GM19395 (cell line): ENCODE results near the gene DPP10.

Source experiments
- ATAC-seq: cut with Tn5 transposase; IDR thresholded peaks from one replicate; pipeline ENCODE4 v1.9.1; 2021; ENCODE audit warnings: mild to moderate bottlenecking, moderate library complexity; ENCODE audit not compliant: unreplicated experiment

The DPP10 gene

DNA sequence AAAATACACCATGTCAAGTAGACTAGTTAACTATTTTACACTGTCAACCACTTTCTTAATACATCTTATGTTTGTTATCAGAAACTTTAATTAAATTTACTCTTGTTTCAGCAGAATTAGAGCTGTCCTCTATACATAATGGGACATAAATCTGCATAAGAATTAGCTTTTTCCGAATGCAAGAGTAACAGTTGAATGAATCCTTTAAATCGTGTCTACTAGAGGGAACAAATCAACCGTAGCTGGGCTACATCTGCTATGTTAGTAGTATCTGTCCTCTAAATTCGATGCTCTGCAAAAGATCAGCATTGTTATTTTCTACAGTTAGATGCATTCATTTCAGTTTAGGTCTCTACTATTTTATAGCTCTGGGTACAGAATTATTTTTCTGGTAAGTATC, 1090.6 kb downstream of the DPP10 start:
- no peak for ATAC-seq

- ATAC-seq = no peak
Measured at GRCh38 chr2:115541814-115542213, 1099.4 kb downstream of the DPP10 start.

DNA sequence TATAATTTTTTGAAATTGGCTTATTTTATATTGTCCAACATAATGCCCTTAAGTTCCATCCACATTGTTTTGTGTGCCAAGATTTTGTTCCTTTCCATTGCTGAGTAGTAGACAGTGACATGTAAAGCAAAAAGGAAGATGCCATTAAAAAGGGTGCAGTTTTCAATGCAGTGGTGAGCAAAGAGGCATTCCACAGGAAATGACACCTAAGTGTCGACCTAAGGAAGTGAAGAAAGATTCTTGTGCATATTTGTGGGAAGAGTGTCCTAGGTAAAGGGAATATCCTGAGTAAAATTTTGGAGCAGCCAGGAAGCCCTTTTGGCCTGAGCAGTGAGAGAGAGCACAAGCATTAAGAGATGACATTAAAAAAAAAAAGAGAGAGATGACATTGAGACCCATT, 1099.9 kb downstream of the DPP10 start:
- no peak for ATAC-seq

GRCh38 chr2:115543024-115543423, 1100.6 kb downstream of the DPP10 start:
- ATAC-seq = no peak

GRCh38 chr2:115543461-115543860, 1101.0 kb downstream of the DPP10 start:
- ATAC-seq = no peak

GRCh38 chr2:115549611-115550130, 1107.2 kb downstream of the DPP10 start:
- no peak for ATAC-seq

DNA sequence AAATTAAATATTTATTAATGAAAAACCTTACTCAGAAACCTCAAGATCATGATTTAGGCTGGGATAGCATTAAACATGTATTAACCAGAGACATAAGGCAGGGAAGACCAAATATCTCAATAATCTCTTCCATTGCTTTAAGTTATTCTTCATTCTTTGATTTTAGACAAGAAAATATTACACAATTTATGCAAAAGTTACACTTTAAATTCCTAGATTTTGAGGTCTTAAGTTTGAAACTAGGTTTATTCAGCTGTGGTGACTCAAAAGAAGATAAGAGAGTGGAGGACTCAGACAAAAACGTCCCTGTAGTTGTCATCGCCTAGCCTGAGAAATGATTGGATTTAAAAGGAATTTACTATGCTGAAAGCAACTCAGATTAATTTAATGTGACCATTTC, 1110.3 kb downstream of the DPP10 start:
- ATAC-seq = no peak

- no peak for ATAC-seq
Measured at GRCh38 chr2:115554153-115554552, 1111.7 kb downstream of the DPP10 start.

DNA sequence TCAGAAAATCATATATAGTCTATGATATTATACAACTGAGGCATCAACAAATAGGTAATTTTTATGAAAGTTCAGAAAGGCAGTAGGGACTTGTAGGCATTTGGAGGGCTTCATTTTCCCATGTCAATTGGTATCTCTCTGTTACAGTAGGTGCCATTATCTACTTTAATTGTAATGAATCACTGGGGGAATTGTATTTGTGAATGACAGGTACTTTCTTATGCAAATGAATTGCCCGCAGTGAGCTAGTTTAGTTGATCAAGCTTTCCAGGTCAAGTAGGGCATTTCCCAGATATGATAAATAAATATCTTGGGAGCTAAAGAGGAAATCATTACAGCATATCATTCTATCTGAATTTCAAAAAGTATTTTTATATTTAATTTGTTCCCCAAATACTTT, 1116.3 kb downstream of the DPP10 start:
- ATAC-seq = no peak

- ATAC-seq = no peak
Measured at GRCh38 chr2:115560666-115561065, 1118.2 kb downstream of the DPP10 start.

DNA sequence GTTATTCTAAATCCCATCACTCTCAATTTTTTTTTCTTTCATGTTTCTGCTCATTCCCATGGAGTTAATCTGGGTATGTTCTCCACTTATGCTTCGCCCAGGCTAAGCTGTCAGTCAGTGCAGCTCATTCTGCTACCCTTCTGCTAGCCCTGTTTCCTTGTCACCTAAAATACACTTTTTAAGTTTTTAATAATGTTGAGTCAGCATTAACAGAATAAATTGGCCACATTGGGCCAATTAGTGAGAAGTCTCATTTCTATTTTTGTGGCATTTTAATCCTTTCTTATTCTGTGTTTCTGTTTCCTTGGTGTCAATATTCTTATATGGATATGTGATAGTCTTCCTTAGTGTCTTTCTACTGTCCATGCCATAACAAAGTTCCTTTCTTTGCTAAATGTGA, 1126.2 kb downstream of the DPP10 start:
- ATAC-seq = no peak

- ATAC-seq = no peak
Measured at GRCh38 chr2:115569547-115569946, 1127.1 kb downstream of the DPP10 start.

GRCh38 chr2:115572746-115573145, 1130.3 kb downstream of the DPP10 start:
- no peak for ATAC-seq

- no peak for ATAC-seq
Measured at GRCh38 chr2:115573756-115574155, 1131.3 kb downstream of the DPP10 start.

DNA sequence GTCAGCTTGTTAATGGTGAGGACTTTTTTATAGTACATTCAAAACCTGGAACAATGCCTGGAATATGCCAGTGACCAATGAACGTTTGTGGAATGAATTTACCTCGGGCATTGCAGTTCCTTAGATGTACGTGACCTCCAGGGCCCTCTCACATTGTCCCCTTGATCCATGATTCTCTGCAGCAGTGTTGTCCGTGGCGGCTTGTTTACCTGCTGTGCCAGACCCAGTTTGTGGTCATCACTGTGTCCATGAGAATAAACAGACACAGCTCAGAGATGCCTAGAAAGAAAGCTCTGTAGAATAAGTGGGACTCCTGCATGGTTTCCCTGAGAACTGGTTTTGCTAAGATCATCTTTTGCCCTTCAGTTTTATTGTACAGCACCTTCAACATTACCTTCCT, 1132.2 kb downstream of the DPP10 start:
- no peak for ATAC-seq

DNA sequence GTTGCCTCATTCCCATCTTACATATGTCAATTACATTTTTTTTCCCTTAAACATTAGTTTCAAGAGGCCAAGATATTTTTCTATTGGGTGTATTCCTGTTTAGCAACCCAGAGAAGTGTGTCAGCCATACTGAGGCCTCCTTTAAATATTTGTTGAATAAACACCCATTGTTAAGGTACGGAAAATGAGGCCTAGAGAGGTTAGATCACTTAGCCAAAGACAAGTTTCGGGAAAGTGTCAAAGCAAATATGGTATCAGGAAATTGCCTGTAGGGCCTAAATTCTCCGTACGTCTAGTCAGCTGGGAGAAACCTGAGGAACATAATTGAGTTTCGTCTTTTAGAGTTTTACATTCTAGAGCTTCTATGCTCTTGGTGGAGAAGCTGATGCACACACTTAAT, 1138.3 kb downstream of the DPP10 start:
- no peak for ATAC-seq

DNA sequence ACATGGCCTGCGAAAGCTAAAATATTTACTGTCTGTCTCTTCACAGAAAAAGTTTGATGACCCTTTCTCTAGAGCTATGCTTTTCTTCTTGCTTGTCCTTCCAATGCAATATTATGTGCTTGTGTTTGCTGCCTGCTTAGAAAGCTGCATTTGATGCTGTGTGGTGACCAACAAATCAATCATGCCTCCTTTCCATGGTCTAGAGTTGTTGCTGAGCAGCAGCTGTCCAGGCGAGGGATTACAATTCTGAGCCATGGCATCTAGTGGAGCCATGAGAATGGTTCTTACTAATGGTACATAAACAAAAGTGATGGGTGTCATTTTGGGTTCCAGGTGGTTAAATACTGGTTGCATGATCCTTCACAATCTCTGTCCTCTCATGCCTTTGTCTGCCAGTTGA, 1142.1 kb downstream of the DPP10 start:
- ATAC-seq = no peak

GRCh38 chr2:115596659-115597375, 1154.4 kb downstream of the DPP10 start:
- no peak for ATAC-seq

DNA sequence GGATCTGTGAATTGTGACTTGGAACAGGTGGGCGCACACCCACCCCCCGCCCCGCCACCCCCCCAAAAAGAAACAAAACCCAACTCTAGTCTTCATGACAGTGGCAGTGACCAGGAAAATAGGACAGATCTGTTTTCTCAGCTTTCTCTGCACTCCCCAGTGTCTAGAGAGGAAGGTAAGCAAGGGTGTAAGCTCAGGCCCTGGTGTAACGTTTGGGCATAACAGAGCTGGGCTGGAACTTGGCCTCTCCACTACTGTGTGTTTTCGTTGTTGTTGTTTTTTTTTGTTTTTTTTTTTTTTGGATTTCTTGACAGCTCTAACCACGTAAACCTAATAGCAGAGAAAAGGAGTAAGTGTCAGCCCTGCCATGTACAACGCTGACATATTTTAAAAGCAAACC, 1160.8 kb downstream of the DPP10 start:
- ATAC-seq = no peak

- ATAC-seq = no peak
Measured at GRCh38 chr2:115606350-115606749, 1163.9 kb downstream of the DPP10 start.

DNA sequence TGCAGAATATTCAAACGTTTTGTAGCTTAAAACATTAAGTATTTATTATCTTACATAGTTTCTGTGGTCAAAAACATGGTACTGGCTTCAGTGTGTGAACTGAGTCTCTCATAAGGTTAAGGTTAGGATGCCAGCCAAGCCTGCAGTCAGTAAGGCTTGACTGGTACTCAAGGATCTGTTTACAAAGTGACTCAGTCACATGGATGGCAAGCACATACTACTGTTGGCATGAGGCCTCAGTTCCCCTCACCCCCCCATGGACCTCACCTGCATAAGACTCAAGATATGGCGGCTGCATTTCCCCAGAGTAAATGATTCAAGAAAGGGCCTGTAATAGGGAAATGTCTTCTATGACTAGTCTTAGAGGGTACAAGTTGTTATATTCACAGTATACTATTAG, 1167.5 kb downstream of the DPP10 start:
- ATAC-seq = no peak

DNA sequence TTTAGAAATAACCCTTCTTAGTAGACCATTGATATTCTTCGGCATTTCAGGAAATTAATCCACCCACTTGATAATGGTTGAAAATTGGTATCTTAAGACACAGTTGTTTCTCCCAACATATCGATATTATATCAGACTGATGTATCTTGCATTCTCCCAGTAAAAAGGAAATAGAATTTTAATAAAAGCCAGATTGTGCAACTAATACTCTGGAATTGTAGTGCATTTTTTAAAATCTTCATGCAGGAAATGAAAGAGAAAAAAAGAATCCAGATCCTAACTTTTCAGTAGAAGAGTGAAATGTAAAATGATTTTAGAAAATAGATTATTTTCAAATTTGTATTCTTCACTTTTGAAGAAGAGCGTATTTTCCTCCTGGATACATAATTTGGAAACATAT, 1168.4 kb downstream of the DPP10 start:
- ATAC-seq = no peak

- no peak for ATAC-seq
Measured at GRCh38 chr2:115624332-115624731, 1181.9 kb downstream of the DPP10 start.
